WI38 (cell line): Measurements from ENCODE around the gene FAM83D.

Experiments used
- H3K4me3 ChIP-seq: 2 replicates; pipeline ENCODE4 v1.5.1; 2011; ENCODE audit warnings: low read depth, mild to moderate bottlenecking, control low read depth, low read length
- CTCF ChIP-seq: IDR thresholded peaks from 2 replicates; pipeline ENCODE4 v1.5.1; 2012; ENCODE audit warnings: low read depth, mild to moderate bottlenecking, control low read depth, low read length

The FAM83D gene

GRCh38 chr20:38935967-38936407 lies 9.8 kb downstream of the FAM83D start:
- no peak overlapping the region for H3K4me3 ChIP-seq

GRCh38 chr20:38937000-38937399 lies 10.8 kb downstream of the FAM83D start:
- H3K4me3 ChIP-seq = no peak overlapping the region
- no peak for TF ChIP-seq CTCF

More at GRCh38 chr20:38935967-38936407, 9.8 kb downstream of the FAM83D start:
- no peak for TF ChIP-seq CTCF

- TF ChIP-seq CTCF = no peak
- H3K4me3 ChIP-seq = no peak overlapping the region
Measured at GRCh38 chr20:38937978-38938473, 11.8 kb downstream of the FAM83D start.

- TF ChIP-seq CTCF = no peak
- no peak overlapping the region for H3K4me3 ChIP-seq
Measured at GRCh38 chr20:38939686-38940085, 13.5 kb downstream of the FAM83D start.

GRCh38 chr20:38940644-38941043 lies 14.4 kb downstream of the FAM83D start:
- no peak overlapping the region for H3K4me3 ChIP-seq
- TF ChIP-seq CTCF = no peak

- no peak for TF ChIP-seq CTCF
- no peak overlapping the region for H3K4me3 ChIP-seq
Measured at GRCh38 chr20:38941726-38942389, 15.6 kb downstream of the FAM83D start.

- no peak for TF ChIP-seq CTCF
- no peak overlapping the region for H3K4me3 ChIP-seq
Measured at GRCh38 chr20:38945012-38945411, 18.8 kb downstream of the FAM83D start.
